Activated CD8-positive, alpha-beta memory T cell treated with anti-CD3 and anti-CD28 coated beads for 1 hour (primary cell): ENCODE data around the gene PXDN.
"Not testable (repeated sequence)": the region's sequence is repeated elsewhere in the genome, so short reads cannot be mapped to it uniquely, and the experiment has no call there.

Experiments used
- DNase-seq, 2 donors: peaks; one replicate each; pipeline ENCODE4 v3.0.0-alpha.2; 2020; ENCODE audit warnings: low read depth in 1 of 2; ENCODE audit errors: extremely low read depth in 1 of 2

The PXDN gene

GRCh38 chr2:1705557-1706076, 38.7 kb downstream of the PXDN start:
- DNase-seq: no peak

- DNase-seq: no peak
Measured at GRCh38 chr2:1704631-1705556, 39.4 kb downstream of the PXDN start.

- DNase-seq: no peak
Measured at GRCh38 chr2:1702186-1702565, 42.1 kb downstream of the PXDN start.

DNA sequence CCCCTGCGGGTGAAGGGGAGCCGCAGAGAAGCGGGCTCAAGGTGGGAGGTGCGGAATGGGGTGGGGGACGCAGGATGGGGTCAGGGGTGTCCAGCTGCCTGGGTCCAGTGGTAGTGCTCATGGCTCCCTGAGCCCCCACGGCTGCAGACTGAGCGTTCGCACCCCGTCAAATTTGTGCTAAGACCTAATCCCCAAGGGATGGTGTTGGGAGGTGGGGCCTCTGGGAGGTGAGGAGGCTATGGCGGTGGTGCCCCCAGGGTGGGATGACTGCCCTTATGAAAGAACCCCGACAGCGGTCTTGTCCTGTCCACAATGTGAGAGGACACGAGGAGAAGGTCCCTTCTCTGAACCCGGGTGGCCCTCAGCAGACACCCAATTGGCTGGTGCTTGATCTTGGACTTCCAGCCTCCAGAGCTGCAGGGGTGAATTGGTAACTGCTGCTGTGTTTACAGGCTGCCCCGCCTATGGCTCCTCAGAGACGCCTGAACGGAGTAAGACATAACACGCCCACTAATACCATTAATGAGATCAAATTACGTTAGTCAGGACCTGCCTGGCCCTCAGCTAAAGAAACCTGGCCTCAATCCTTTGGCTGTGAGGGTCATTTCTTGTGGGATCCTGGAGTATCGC, 42.6 kb downstream of the PXDN start:
- no peak for DNase-seq

GRCh38 chr2:1701020-1701419, 43.3 kb downstream of the PXDN start:
- no peak for DNase-seq

- DNase-seq: not testable (repeated sequence)
Measured at GRCh38 chr2:1700427-1700826, 43.9 kb downstream of the PXDN start.

DNA sequence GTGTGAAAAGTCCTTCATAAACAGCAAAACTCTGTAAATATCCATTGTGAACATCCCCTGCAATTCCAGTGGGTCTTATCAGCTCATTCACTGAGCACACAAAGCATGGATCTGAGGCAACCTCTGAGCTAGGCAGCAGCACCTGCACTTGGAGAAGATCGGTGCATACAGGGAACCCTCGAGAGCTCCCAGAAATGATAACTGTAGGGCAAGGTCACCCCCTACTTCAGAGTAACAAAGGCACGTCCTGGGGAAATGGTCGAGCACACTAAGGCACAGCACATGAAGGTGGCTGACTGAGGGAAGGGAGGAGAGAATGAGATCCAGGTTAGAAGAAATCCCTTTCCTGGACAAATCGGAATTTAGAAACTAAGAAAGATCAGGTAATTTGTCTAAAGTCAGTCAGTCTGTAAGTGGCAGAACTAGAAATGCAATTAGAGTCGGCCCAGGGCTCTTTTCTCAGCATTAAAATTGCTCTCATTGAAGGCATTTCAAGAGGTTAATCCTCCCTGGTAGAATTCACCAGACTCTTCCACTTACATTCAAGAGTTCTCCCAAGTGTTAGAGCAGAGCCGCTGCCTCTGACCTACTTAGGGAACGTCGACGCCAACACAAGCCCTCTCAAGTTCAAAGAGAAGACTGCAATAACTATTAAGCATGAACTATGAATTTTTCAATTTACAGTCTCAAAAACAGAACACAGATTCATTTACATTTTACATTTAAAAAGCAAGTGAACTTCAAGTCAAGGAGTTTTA, 45.9 kb downstream of the PXDN start:
- no peak for DNase-seq

- DNase-seq: no peak
Measured at GRCh38 chr2:1697601-1698000, 46.7 kb downstream of the PXDN start.

DNA sequence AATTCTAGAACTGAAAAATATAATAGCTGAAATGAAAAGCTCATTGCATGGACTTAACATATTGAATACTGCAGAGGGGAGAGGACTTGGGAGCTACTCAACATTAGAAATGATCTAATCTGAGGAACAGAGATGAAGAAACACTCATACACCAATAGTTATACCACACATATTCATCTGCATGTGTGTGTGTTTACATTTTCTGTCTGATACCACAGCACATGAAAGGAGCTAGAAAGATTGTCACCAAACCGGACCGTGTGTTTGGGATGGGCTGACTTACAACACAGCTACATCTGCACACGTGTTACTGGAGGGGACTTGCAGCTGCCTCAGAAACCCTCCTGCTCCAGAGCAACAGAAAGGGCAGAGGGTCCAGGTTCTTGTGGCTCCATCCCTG, 47.8 kb downstream of the PXDN start:
- no peak for DNase-seq

GRCh38 chr2:1694371-1695271, 49.7 kb downstream of the PXDN start:
- DNase-seq: no peak

DNA sequence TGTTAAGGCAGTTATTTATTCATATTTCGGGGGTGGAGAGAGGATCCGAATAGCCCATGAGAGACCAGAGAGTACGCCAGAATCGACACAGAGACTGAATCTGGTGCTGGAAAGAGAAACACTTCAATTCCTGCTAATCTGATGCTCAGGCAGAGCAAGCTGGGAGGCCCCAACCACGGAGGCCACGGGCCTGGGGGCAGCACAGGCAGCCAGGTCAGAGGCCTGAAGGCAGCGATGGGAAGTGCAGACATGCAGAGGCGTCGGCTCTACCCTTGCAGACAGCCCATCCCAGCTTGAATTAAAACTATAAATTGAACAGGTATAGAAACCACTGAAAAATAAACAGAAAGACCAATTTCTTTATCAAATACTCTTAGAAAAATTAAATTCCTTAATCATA, 50.6 kb downstream of the PXDN start:
- no peak for DNase-seq

GRCh38 chr2:1692342-1692741, 52.0 kb downstream of the PXDN start:
- no peak for DNase-seq

DNA sequence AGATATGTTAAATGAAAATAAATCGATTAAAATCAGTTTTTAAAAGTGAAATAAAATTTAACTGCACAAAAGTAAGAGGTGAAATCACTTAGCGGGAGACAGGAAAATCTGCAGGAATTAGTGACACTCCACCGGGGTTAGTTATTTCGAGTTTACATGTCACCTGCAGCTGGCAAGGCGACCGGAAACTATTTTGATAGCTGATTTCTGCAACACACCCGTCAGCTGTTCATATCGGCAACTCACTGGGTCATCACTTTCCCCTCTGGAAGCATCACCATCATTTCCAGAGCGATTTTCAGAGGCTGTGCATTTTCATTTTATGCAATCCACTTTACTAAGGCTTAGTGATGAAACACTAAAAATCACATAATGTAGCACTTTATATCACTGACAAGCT, 52.9 kb downstream of the PXDN start:
- no peak for DNase-seq

- no peak for DNase-seq
Measured at GRCh38 chr2:1690056-1690775, 54.1 kb downstream of the PXDN start.

GRCh38 chr2:1688859-1689258, 55.5 kb downstream of the PXDN start:
- DNase-seq: no peak

DNA sequence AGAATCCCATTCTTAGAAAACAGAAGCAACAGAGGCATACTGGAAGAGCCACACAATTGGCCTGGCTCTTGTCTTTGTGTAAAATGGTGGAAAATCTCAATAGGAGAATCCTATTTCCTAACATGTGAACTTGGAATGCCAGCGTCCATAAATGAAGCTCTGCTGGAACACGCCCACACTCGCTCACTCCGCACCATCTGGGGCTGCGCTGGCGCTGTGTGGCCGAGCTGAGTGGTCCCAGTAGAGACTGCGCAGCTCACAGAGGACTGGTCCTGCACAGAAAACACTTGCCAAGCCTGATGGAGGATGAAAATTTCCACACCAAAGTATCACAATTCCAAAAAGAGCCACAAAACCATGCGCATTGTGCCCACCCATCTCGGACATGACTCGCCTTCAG, 56.2 kb downstream of the PXDN start:
- DNase-seq: no peak

DNA sequence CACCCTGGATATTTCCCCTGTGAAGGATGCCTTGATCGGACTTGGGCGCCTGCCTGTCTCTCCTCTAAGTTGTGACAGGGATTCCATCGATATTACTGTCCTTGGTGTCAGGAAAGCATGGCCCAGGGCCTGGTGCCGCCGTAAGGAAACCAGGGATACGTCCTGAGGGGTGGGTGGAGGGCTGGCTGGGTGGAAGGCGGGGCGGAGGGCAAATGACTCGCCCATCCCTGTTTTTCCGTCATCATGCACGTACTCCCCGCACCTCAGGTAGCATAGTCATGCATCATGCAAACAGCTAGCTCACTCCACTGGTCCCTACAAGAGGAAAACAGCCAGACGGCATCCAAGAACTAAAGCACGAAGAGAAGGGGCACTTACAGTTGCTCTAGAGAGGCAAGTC, 57.1 kb downstream of the PXDN start:
- no peak for DNase-seq

DNA sequence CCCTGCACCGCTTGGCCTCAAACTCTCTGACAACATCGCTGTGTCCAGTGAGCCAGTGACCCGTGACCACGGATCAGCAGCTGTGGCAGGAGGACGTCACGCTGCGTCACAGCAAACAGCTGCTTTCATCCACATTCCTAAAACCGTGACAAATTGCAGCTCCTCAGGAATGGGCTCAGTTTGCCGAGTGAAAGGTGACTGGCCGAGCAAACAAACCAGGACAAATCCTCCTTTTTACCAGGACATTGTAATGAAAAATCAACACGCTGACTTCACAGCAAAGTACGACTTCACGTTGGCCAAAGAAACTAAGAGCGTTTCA, 57.6 kb downstream of the PXDN start:
- DNase-seq: no peak

GRCh38 chr2:1685957-1686783, 58.1 kb downstream of the PXDN start:
- DNase-seq: no peak
